WI38 (cell line): ENCODE data around the gene POLR1G.

ENCODE experiments used
- H3K4me3 ChIP-seq: 2 replicates; pipeline ENCODE4 v1.5.1; 2011; ENCODE audit warnings: low read depth, mild to moderate bottlenecking, control low read depth, low read length
- TF ChIP-seq, protein P1 (sequence below): IDR thresholded peaks from 2 replicates; pipeline ENCODE4 v1.5.1; 2012; ENCODE audit warnings: low read depth, mild to moderate bottlenecking, control low read depth, low read length

Gene POLR1G

DNA sequence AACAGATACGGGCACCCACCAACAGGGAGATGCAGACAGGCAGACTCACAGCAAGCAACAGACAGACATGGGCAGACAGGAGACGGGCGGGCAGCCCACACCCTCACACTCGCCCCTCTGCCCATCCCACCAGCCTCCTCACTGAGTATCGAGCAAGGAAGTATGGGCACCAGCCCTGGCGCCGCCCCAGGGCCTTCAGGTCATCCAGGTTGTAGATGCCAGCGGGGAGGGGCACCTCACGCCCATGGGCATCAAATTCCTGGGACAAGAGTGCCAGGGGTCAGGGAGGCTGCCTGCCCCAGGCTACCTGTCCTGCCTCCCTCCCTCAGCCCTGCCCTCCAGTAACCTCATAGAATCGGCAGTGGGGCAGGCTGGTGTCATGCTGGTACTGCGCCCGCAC lies 41.7 kb upstream of the POLR1G start:
- no peak overlapping the region for H3K4me3 ChIP-seq
- TF ChIP-seq, protein P1, sequence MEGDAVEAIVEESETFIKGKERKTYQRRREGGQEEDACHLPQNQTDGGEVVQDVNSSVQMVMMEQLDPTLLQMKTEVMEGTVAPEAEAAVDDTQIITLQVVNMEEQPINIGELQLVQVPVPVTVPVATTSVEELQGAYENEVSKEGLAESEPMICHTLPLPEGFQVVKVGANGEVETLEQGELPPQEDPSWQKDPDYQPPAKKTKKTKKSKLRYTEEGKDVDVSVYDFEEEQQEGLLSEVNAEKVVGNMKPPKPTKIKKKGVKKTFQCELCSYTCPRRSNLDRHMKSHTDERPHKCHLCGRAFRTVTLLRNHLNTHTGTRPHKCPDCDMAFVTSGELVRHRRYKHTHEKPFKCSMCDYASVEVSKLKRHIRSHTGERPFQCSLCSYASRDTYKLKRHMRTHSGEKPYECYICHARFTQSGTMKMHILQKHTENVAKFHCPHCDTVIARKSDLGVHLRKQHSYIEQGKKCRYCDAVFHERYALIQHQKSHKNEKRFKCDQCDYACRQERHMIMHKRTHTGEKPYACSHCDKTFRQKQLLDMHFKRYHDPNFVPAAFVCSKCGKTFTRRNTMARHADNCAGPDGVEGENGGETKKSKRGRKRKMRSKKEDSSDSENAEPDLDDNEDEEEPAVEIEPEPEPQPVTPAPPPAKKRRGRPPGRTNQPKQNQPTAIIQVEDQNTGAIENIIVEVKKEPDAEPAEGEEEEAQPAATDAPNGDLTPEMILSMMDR, result no peak

DNA sequence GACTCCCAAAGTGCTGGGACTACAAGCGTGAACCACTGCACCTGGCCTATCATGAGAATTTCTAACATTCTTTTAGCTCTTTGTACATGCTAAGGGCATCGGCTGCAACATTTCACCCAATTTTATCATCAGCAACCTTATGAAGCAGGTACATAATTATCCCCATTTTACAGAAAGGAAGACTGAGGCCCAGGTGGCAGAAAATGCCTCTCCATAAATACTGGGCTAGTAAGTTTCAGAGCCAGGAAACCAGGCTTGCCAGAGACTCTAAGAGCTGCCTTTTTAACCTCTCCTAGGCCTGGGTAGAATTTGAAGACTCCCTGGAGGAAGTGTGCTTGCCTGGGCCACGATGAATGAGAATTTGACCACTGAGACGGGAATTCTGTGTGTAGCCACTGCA lies 38.3 kb upstream of the POLR1G start:
- TF ChIP-seq, protein P1, result no peak
- no peak overlapping the region for H3K4me3 ChIP-seq

DNA sequence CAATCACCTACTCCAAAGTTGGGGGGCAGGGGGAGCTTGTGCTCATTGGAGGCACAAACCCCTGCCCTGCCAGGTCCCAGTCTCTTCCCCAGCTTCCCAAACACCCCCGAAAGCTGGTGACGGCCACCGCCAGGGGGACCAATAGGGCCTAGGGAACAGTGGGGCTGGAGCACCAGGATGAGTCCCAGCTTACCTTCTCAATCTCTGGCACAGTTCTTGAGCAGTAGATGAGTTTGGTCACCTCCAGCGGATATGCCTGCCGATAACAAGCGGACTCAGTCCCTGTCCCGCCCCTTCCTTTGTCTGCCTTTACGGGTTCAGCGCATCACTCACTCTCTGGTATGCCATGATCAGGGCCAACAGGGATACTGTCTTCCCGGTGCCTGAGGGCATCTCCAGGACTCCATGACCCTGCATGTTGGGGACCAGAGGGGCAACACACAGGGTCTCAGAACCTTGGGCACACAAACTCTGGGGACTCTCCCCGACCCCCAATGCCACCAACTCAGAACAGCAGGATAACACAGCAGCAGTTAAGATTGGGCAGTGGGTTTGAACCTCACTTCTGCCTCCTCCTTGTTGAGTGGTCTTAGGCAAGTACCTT lies 37.6 kb upstream of the POLR1G start:
- H3K4me3 ChIP-seq, result no peak overlapping the region; the same call in 1 of the 2 replicates
- TF ChIP-seq, protein P1, result no peak

DNA sequence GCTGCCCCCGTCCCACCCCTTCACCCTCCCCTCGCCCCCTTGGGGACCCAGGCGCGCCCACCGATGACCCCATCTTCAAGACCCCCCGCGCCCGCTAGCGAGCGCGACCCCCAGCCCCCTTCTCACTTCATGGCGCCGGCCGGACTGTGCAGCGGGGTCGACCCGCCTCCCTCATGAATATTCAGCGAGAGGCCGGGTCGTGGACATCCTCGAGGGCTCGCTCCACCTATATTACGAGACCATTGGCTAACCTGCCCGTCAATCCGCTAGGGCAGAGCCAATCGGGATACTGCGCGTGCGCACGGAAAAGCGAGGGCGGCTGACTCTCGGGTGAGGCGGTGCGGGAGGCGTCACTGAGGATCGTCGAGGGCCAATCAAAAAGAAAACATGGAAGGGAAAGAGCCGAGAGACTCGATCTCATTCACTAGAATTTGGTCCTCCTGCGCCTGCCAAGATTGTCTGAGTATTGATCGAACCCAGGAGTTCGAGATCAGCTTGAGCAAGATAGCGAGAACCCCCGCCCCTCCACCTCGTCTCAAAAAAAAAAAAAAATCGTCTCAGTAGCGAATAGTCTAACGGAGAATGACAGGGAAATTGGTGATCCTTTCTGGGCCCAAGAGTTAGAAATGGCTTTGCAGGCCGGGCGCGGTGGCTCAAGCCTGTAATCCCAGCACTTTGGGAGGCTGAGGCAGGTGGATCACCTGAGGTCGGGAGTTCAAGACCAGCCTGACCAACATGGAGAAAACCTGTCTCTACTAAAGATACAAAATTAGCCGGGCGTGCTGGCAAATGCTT lies 35.8 kb upstream of the POLR1G start, which contains the start of gene ERCC2:
Gene ERCC2 (minus strand): TSS at position 164 of the 795 bp plus-strand sequence. CDS start 33 bp downstream, at position 131.
- TF ChIP-seq, protein P1, result no peak
- peak within 1 kb of the TSS; percentile 81 for H3K4me3 ChIP-seq

DNA sequence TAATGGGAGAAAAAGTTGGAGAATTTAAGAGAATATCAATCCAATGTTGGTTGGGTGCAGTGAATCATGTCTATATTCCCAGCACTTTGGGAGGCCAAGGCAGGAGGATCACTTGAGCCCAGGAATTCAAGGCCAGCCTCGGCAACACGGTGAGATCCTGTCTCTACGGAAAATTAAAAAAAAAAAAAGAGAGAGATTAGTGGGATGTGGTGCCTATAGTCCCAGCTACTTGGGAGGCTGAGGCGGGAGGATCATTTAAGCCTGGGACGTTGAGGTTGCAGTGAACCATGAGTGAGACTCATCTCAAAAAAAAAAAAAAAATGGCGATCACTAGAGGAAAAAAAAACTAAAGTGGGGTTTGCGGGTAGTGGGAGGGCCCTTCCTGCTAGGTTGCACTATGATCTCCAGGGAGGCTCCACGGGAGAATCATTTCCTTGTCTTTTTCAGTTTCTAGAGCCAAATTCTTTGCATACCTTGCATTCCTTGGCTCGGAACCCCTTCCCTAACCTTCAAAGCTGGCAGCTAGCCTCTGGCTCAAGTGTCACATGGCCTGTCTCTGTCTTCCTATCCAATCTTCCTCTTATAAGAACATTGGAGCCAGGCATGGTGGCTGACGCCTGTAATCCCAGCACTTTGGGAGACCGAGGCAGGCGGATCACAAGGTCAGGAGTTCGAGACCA lies 30.3 kb upstream of the POLR1G start:
- H3K4me3 ChIP-seq, result no peak overlapping the region
- TF ChIP-seq, protein P1, result no peak

DNA sequence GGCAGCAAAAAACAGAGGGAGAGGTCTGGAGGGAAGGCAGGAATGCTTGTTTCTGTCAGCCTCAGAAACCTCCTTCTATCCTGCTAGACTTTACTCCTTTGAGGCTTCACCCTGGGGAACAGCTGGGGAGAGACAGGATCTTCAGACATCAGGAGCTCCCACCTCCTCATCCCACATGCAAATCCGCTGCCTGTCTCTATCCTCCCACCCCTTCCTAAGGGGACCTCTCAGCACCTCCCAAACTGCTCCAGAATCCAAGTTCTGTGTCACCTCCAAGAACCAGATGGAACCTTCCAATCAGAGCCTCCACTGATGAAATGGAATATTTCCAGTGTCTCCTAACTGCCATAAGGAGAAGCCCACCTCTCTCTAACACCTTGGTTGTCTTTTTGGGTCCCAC lies 26.3 kb upstream of the POLR1G start:
- TF ChIP-seq, protein P1, result no peak
- H3K4me3 ChIP-seq, result no peak overlapping the region

DNA sequence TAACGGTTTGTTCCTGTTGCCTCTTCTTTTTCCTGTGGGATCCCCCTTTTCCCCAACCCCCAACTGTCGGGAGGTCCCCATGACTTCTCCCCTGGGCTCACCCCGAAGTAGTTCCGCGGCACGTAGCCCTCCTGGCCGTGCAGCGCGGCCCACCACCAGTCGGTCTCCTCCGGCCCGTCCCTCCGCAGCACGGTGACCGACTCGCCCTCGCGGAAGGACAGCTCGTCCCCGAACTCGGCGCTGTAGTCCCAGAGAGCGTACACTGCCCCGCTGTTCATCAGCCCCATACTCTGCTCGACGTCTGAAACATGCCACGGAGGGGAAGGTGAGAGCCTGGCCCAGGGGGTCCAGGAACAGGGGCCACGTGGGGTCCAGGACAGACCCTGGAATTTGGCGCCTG lies 24.0 kb upstream of the POLR1G start:
- TF ChIP-seq, protein P1, result no peak
- no peak overlapping the region for H3K4me3 ChIP-seq
